IMR-90 (cell line): Measurements from ENCODE around the gene SLC29A3. TPM values are rescaled to one million over a fixed set of nuclear protein-coding genes. Genes with fewer than 3 reads are reported as not detected.

Source experiments
- ATAC-seq: fragments of 200-7000 bp; cut with Tn5 transposase; 2 replicates; pipeline ENCODE4 v1.9.1; 2020; ENCODE audit warnings: low read depth, mild to moderate bottlenecking, moderate library complexity
- BruUV-seq: library from RNA; stranded (reverse); fragments of 400-500 nt; replicated peaks from 2 replicates; lab custom pipeline; 2021; lab: Mats Ljungman, UMichigan
- CTCF ChIA-PET: fragments of 300-600 bp; formaldehyde crosslinking; extraction: SDS; loops from one replicate; lab custom pipeline; 2021; ENCODE audit warnings: antibody characterized with exemption; lab: Yijun Ruan, JAX
- POLR2A ChIA-PET: fragments of 300-600 bp; sonication (Branson Sonifier 250); formaldehyde crosslinking; loops from one replicate; lab custom pipeline; 2022; ENCODE audit warnings: antibody characterized with exemption; ENCODE audit not compliant: unreplicated experiment; lab: Charles Lee
- DNase-seq: peaks from one replicate; pipeline ENCODE4 v3.0.0; 2013
- H2AFZ ChIP-seq: replicated peaks from 2 replicates; pipeline ENCODE3; 2013; ENCODE audit warnings: low read length, mild to moderate bottlenecking; ENCODE audit not compliant: poor library complexity
- H2AK5ac ChIP-seq: 2 replicates; pipeline ENCODE4 v1.6.1; 2013; ENCODE audit warnings: low read depth, low read length, inconsistent platforms
- H2AK9ac ChIP-seq: replicated peaks from 2 replicates; pipeline ENCODE3; 2013; ENCODE audit warnings: mild to moderate bottlenecking, low read depth, low read length, moderate library complexity; ENCODE audit not compliant: poor library complexity
- H2BK120ac ChIP-seq: 2 replicates; pipeline ENCODE4 v1.6.1; 2013; ENCODE audit warnings: low read depth, low read length, inconsistent platforms
- H2BK15ac ChIP-seq: 3 replicates; pipeline ENCODE4 v1.6.1; 2013; ENCODE audit warnings: low read depth, low read length, inconsistent platforms
- H2BK20ac ChIP-seq: 2 replicates; pipeline ENCODE4 v1.6.1; 2013; ENCODE audit warnings: low read depth, mild to moderate bottlenecking, inconsistent platforms, low read length, moderate library complexity
- H2BK5ac ChIP-seq: 2 replicates; pipeline ENCODE4 v1.6.1; 2013; ENCODE audit warnings: mild to moderate bottlenecking, low read depth, low read length, inconsistent platforms; ENCODE audit not compliant: poor library complexity, severe bottlenecking
- H3K14ac ChIP-seq: replicated peaks from 2 replicates; pipeline ENCODE4 v1.6.1; 2013; ENCODE audit warnings: low read depth, low read length, inconsistent platforms
- H3K18ac ChIP-seq: 2 replicates; pipeline ENCODE4 v1.6.1; 2013; ENCODE audit warnings: low read depth, low read length, control low read depth
- H3K23ac ChIP-seq: 2 replicates; pipeline ENCODE4 v1.6.1; 2013; ENCODE audit warnings: low read depth, low read length, inconsistent platforms
- H3K27ac ChIP-seq: 2 replicates; pipeline ENCODE4 v1.5.1; 2013; ENCODE audit warnings: mild to moderate bottlenecking, control low read depth, low read length; ENCODE audit not compliant: insufficient read depth
- H3K27me3 ChIP-seq: 2 replicates; pipeline ENCODE4 v1.6.1; 2013; ENCODE audit warnings: low read length; ENCODE audit not compliant: control insufficient read depth, insufficient read depth
- H3K36me3 ChIP-seq: 2 replicates; pipeline ENCODE4 v1.6.1; 2013; ENCODE audit warnings: low read length, mixed read lengths; ENCODE audit not compliant: control insufficient read depth, insufficient read depth
- H3K4ac ChIP-seq: 2 replicates; pipeline ENCODE4 v1.6.1; 2013; ENCODE audit warnings: low read depth, low read length, inconsistent platforms
- H3K4me1 ChIP-seq: 2 replicates; pipeline ENCODE4 v1.6.1; 2013; ENCODE audit warnings: low read length, mixed read lengths; ENCODE audit not compliant: control insufficient read depth, insufficient read depth
- H3K4me2 ChIP-seq: 2 replicates; pipeline ENCODE4 v1.6.1; 2013; ENCODE audit warnings: low read depth, mild to moderate bottlenecking, control low read depth, low read length, moderate library complexity
- H3K4me3 ChIP-seq: 2 replicates; pipeline ENCODE4 v1.5.1; 2013; ENCODE audit warnings: low read depth, mild to moderate bottlenecking, control low read depth, low read length, moderate library complexity; ENCODE audit not compliant: insufficient read depth
- H3K56ac ChIP-seq: 2 replicates; pipeline ENCODE4 v1.6.1; 2013; ENCODE audit warnings: low read length, inconsistent platforms; ENCODE audit not compliant: insufficient read depth; ENCODE audit errors: extremely low read depth
- H3K79me1 ChIP-seq, 2 experiments: 2 replicates each; pipeline ENCODE4 v1.6.1; 2013; ENCODE audit warnings: low read length in 2 of 2, inconsistent platforms in 1 of 2, low read depth in 1 of 2
- H3K9ac ChIP-seq: 2 replicates; pipeline ENCODE4 v1.6.1; 2013; ENCODE audit warnings: low read depth, low read length, control low read depth
- H3K9me1 ChIP-seq: 2 replicates; pipeline ENCODE4 v1.6.1; 2013; ENCODE audit warnings: low read length, inconsistent platforms; ENCODE audit not compliant: insufficient read depth
- H3K9me3 ChIP-seq: 2 replicates; pipeline ENCODE4 v1.6.1; 2013; ENCODE audit warnings: low read length; ENCODE audit not compliant: control insufficient read depth, insufficient read depth
- H4K20me1 ChIP-seq: 2 replicates; pipeline ENCODE4 v1.6.1; 2013; ENCODE audit warnings: low read length, inconsistent platforms; ENCODE audit not compliant: insufficient read depth
- H4K5ac ChIP-seq: 2 replicates; pipeline ENCODE4 v1.6.1; 2013; ENCODE audit warnings: mild to moderate bottlenecking, low read depth, low read length, control low read depth
- H4K8ac ChIP-seq, 2 experiments: 2 replicates each; pipeline ENCODE4 v1.6.1; 2013; ENCODE audit warnings: low read depth in 2 of 2, low read length in 2 of 2, control low read depth in 1 of 2, inconsistent platforms in 1 of 2
- H4K91ac ChIP-seq: 2 replicates; pipeline ENCODE4 v1.6.1; 2013; ENCODE audit warnings: low read depth, low read length, inconsistent platforms; ENCODE audit not compliant: insufficient read depth
- MAFK ChIP-seq: IDR thresholded peaks from 2 replicates; pipeline ENCODE4 v1.6.1; 2012; ENCODE audit warnings: low read depth, low read length, improper control_type of control experiment
- MAZ ChIP-seq: IDR thresholded peaks from 2 replicates; pipeline ENCODE4 v1.6.1; 2012; ENCODE audit warnings: low read depth, mild to moderate bottlenecking, low read length, improper control_type of control experiment, moderate library complexity, borderline replicate concordance
- NFE2L2 ChIP-seq: fragments of 150-350 bp; IDR thresholded peaks from 2 replicates; pipeline ENCODE4 v1.6.1; 2016; ENCODE audit warnings: low read depth, mild to moderate bottlenecking, low read length
- RAD21 ChIP-seq: IDR thresholded peaks from 2 replicates; pipeline ENCODE4 v1.6.1; 2012; ENCODE audit warnings: low read length, improper control_type of control experiment
- WGBS, 2 experiments: methylation state at CpG; one replicate each; pipeline versions ENCODE4 v1.1.5 to v1.1.7; 2013; ENCODE audit warnings: missing lambda C conversion rate in 2 of 2; ENCODE audit not compliant: insufficient read length in 1 of 2; ENCODE audit errors: extremely low coverage in 2 of 2; 5-methylcytosine and 5-hydroxymethylcytosine counted together
- dilution Hi-C: fragments of 300-500 bp; cut with HindIII; formaldehyde crosslinking; loops from one replicate; pipeline ENCODE4 v1.14.3; 2018; ENCODE audit warnings: low sequenced_read_pairs; ENCODE audit not compliant: unreplicated experiment
- in situ Hi-C: fragments of 300-500 bp; cut with MboI; formaldehyde crosslinking; loops from 3 replicates; pipeline ENCODE4 v1.14.3; 2019; ENCODE audit warnings: low sequenced_read_pairs, inconsistent platforms, mixed read lengths
- intact Hi-C: fragments of 100-400 bp; cut with micrococcal nuclease; formaldehyde crosslinking; loops from 2 replicates; pipeline ENCODE4 v1.10.0; 2022
- polyA plus RNA-seq, 3 experiments: library from polyadenylated mRNA; depleted of rRNA; stranded (reverse); fragments of >200 nt; gene quantifications; 2 replicates each; pipeline ENCODE4 v1.2.3, GENCODE V29; 2012; ENCODE audit warnings: low replicate concordance in 1 of 3
- total RNA-seq: library from RNA; depleted of rRNA; stranded (reverse); fragments of >200 nt; gene quantifications from 2 replicates; pipeline ENCODE4 v1.2.3, GENCODE V29; 2012
- TF ChIP-seq, protein P1 (sequence below): fragments of 150-350 bp; IDR thresholded peaks from 2 replicates; pipeline ENCODE4 v1.6.1; 2016; ENCODE audit warnings: low read depth, mild to moderate bottlenecking, low read length, moderate library complexity, borderline replicate concordance

The SLC29A3 gene
- total and polyA plus RNA-seq, 2 of the 4 experiments (the other 2 are of a cell fraction) = 0.72 to 3.0 TPM

DNA sequence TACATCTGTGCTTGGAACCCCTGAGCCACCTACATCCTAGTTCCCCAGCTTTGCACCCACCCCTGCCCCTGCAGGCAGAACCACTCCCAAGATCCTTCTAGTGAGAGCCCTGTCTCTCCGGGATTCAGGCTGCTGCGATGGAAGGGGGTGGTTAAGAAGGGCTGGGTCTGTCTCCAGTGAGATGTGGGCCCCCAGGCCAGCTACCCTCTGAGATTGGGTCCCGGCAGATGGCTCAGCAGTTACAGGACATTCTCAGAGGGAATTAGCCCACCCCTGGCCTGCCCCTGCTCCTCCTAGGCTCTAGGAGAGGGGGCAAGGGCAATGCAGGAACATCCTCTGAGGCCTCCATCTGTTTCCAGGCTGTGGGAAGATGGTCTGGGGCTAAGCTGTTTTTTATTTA, 27.7 kb downstream of the SLC29A3 start:
- no TSS peak for BruUV-seq
- Histone ChIP-seq H3K27ac (no peak overlapping the region), H3K18ac (no peak overlapping the region), H2BK120ac (no peak overlapping the region), H2BK20ac (no peak overlapping the region), H3K36me3 (no peaks in the 10 kb centered on the region), H2AFZ (no peak overlapping the region), H3K14ac (no peak overlapping the region), H3K4me3 (no peak overlapping the region), H3K4ac (no peak overlapping the region), H3K79me1 (no peaks in the 10 kb centered on the region), H3K23ac (no peak overlapping the region), H3K27me3 (peaks cover 19% of the 10 kb centered on the region; the same call in 1 of the 2 replicates), H4K20me1 (no peaks in the 10 kb centered on the region; the same call in 1 of the 2 replicates), H2AK9ac (no peak overlapping the region), H2AK5ac (no peak overlapping the region), H3K9ac (no peak overlapping the region), H3K9me3 (no peaks in the 10 kb centered on the region), H4K8ac (no peak overlapping the region), H4K5ac (no peak overlapping the region), H2BK15ac (no peak overlapping the region), H4K91ac (no peak overlapping the region), H3K4me1 (peaks cover 6% of the 10 kb centered on the region; the same call in 1 of the 2 replicates), H3K56ac (no peak overlapping the region), H2BK5ac (no peak overlapping the region), H3K9me1 (no peaks in the 10 kb centered on the region), H3K4me2 (no peak overlapping the region)
- dilution Hi-C loops = no loop called here
- ATAC-seq = no peak
- POLR2A ChIA-PET = no interaction called here
- in situ Hi-C loops = no loop called here
- TF ChIP-seq NFE2L2 (no peak), MAZ (no peak), MAFK (no peak), RAD21 (no peak)
- TF ChIP-seq, protein P1, sequence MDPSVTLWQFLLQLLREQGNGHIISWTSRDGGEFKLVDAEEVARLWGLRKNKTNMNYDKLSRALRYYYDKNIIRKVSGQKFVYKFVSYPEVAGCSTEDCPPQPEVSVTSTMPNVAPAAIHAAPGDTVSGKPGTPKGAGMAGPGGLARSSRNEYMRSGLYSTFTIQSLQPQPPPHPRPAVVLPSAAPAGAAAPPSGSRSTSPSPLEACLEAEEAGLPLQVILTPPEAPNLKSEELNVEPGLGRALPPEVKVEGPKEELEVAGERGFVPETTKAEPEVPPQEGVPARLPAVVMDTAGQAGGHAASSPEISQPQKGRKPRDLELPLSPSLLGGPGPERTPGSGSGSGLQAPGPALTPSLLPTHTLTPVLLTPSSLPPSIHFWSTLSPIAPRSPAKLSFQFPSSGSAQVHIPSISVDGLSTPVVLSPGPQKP = no peak
- DNase-seq = no peak
- no CpG with 5 or more reads among the region's 3 CpGs for WGBS, 2 experiments
- CTCF ChIA-PET = no interaction called here
- intact Hi-C loops = no loop called here
